ENCODE measurements around the gene ZNF101. TPM values are rescaled to one million over a fixed set of nuclear protein-coding genes. Genes with fewer than 3 reads are reported as not detected.

ZNF101 gene
- total and polyA plus RNA-seq, 9 of the 15 experiments (the other 6 are each of a cell fraction or from before 2014, with no cell fraction given), result 9.6 to 20.3 (median 12.4) TPM

- no TSS peak for BruUV-seq (replicated peaks)
- Histone ChIP-seq H3K36me3 (ENCODE audit: control insufficient read depth, insufficient read depth, low read length) (peaks cover 47% of the 10 kb centered on the region), H3K9me1 (ENCODE audit: control insufficient read depth, insufficient read depth, low read length) (no peaks in the 10 kb centered on the region), H2AFZ (ENCODE audit: low read depth, low read length) (no peak overlapping the region), H3K9me3 (replicated peaks; ENCODE audit: control insufficient read depth, insufficient read depth, low read depth, low read length) (peaks cover 18% of the 10 kb centered on the region), H3K4me3 (no peak overlapping the region), H4K20me1 (replicated peaks; ENCODE audit: control insufficient read depth, insufficient read depth, low read length) (no peaks in the 10 kb centered on the region), H3K9ac (ENCODE audit: insufficient read depth in 1 of 2, low read depth in 2 of 2, low read length in 2 of 2) (no peak overlapping the region), H3K4me1 (replicated peaks in 1 of 2; ENCODE audit: control insufficient read depth in 2 of 2, insufficient read depth in 2 of 2, low read length in 2 of 2) (peaks cover 6 to 9% of the 10 kb centered on the region in 2 experiments), H3K27ac (ENCODE audit: extremely low read depth, low read depth, low read length) (no peak overlapping the region), H3K27me3 (ENCODE audit: control insufficient read depth in 2 of 2, insufficient read depth in 2 of 2, low read length in 2 of 2) (no peaks in the 10 kb centered on the region), H3K79me2 (ENCODE audit: control insufficient read depth, insufficient read depth, low read length) (peaks cover 18% of the 10 kb centered on the region), H3K4me2 (ENCODE audit: insufficient read depth, low read length) (no peak overlapping the region)
- ChIA-PET CTCF (ENCODE audit: low intra/inter-chr PET ratio) (no interaction called here), POLR2A (no interaction called here)
- WGBS (ENCODE audit: insufficient coverage, low coverage, missing lambda C conversion rate), result 89% methylated on average over 6 of the region's 6 CpGs
- TF ChIP-seq ZNF324 (CRISPR knock-in tag; IDR thresholded peaks at IDR 0.05) (peak; percentile 56; the same call in 1 of the 2 replicates), TCF7L2 (IDR thresholded peaks at IDR 0.05; ENCODE audit: low read depth, low read length) (no peak), ATF3 (IDR thresholded peaks at IDR 0.05) (peak; percentile 31; the same call in 1 of the 2 replicates), ATF3 (CRISPR knock-in tag; conservative IDR thresholded peaks at IDR 0.05) (no peak), LEF1 (IDR thresholded peaks at IDR 0.05) (no peak)
- ATAC-seq, result no peak
- no peak for DNase-seq (ENCODE audit: extremely low read depth in 1 of 4, low spot score in 3 of 4)
- in situ Hi-C loops (cut with MboI) (no loop called here), intact Hi-C loops (cut with micrococcal nuclease) (no loop called here)
- no peak for FAIRE-seq
Measured at GRCh38 chr19:19674315-19674714, 5.7 kb downstream of the ZNF101 start.

- Histone ChIP-seq H4K20me1 (replicated peaks; ENCODE audit: control insufficient read depth, insufficient read depth, low read length) (no peaks in the 10 kb centered on the region), H3K79me2 (ENCODE audit: control insufficient read depth, insufficient read depth, low read length) (no peaks in the 10 kb centered on the region), H3K27me3 (ENCODE audit: control insufficient read depth in 2 of 2, insufficient read depth in 2 of 2, low read length in 2 of 2) (no peaks in the 10 kb centered on the region), H3K27ac (ENCODE audit: extremely low read depth, low read depth, low read length) (no peak overlapping the region), H3K4me1 (replicated peaks in 1 of 2; ENCODE audit: control insufficient read depth in 2 of 2, insufficient read depth in 2 of 2, low read length in 2 of 2) (no peaks in the 10 kb centered on the region; a peak in 1 of 5 replicates), H3K4me3 (no peak overlapping the region), H3K36me3 (ENCODE audit: control insufficient read depth, insufficient read depth, low read length) (peaks cover 58% of the 10 kb centered on the region), H2AFZ (ENCODE audit: low read depth, low read length) (no peak overlapping the region), H3K9me1 (ENCODE audit: control insufficient read depth, insufficient read depth, low read length) (no peaks in the 10 kb centered on the region), H3K9me3 (replicated peaks; ENCODE audit: control insufficient read depth, insufficient read depth, low read depth, low read length) (peaks cover 20% of the 10 kb centered on the region), H3K9ac (ENCODE audit: insufficient read depth in 1 of 2, low read depth in 2 of 2, low read length in 2 of 2) (no peak overlapping the region), H3K4me2 (ENCODE audit: insufficient read depth, low read length) (no peak overlapping the region)
- POLR2A ChIA-PET, result interaction anchor here (1.3 kb wide), 1 partner anchor 68 kb away, joined by 3 read pairs; no protein-coding TSS in a partner anchor
- DNase-seq (ENCODE audit: extremely low read depth in 1 of 4, low spot score in 3 of 4) (no peak), FAIRE-seq (no peak), ATAC-seq (no peak)
- intact Hi-C loops (cut with micrococcal nuclease) (no loop called here), in situ Hi-C loops (cut with MboI) (no loop called here)
- no TSS peak for BruUV-seq (replicated peaks)
- 97% methylated on average over 7 of the region's 7 CpGs for WGBS (ENCODE audit: insufficient coverage, low coverage, missing lambda C conversion rate)
- CTCF ChIA-PET (ENCODE audit: low intra/inter-chr PET ratio), result no interaction called here
- TF ChIP-seq ZNF175 (CRISPR knock-in tag; IDR thresholded peaks at IDR 0.05; ENCODE audit: low read depth) (no peak), GTF2E2 (tag; IDR thresholded peaks at IDR 0.05) (no peak), HNRNPLL (IDR thresholded peaks at IDR 0.05; ENCODE audit: low read depth, low read length, poor library complexity, severe bottlenecking) (no peak), POLR2G (IDR thresholded peaks at IDR 0.05; ENCODE audit: low read depth, low read length) (no peak), NR2C2 (CRISPR knock-in tag; IDR thresholded peaks at IDR 0.05) (no peak), NR2C2 (tag; IDR thresholded peaks at IDR 0.05) (no peak), MCM7 (IDR thresholded peaks at IDR 0.05) (no peak)
- TF ChIP-seq, protein P1, sequence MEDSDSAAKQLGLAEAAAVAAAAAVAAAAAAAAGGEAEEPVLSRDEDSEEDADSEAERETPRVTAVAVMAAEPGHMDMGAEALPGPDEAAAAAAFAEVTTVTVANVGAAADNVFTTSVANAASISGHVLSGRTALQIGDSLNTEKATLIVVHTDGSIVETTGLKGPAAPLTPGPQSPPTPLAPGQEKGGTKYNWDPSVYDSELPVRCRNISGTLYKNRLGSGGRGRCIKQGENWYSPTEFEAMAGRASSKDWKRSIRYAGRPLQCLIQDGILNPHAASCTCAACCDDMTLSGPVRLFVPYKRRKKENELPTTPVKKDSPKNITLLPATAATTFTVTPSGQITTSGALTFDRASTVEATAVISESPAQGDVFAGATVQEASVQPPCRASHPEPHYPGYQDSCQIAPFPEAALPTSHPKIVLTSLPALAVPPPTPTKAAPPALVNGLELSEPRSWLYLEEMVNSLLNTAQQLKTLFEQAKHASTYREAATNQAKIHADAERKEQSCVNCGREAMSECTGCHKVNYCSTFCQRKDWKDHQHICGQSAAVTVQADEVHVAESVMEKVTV (CRISPR knock-in tag; IDR thresholded peaks at IDR 0.05), result no peak
- TF ChIP-seq, protein P2, sequence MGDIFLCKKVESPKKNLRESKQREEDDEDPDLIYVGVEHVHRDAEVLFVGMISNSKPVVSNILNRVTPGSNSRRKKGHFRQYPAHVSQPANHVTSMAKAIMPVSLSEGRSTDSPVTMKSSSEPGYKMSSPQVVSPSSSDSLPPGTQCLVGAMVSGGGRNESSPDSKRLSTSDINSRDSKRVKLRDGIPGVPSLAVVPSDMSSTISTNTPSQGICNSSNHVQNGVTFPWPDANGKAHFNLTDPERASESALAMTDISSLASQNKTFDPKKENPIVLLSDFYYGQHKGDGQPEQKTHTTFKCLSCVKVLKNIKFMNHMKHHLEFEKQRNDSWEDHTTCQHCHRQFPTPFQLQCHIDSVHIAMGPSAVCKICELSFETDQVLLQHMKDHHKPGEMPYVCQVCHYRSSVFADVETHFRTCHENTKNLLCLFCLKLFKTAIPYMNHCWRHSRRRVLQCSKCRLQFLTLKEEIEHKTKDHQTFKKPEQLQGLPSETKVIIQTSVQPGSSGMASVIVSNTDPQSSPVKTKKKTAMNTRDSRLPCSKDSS (IDR thresholded peaks at IDR 0.05; ENCODE audit: low read depth, partially characterized antibody), result no peak
Measured at GRCh38 chr19:19677579-19677978, 8.9 kb downstream of the ZNF101 start.
